ENCODE results near the gene CPSF4. TPM values are rescaled to one million over a fixed set of nuclear protein-coding genes. Genes with fewer than 3 reads are reported as not detected.

Gene CPSF4
- total RNA-seq, 1 experiment from 2014 or later = 67.0 TPM

GRCh38 chr7:99393355-99394187 lies 45.2 kb upstream of the CPSF4 start (continued):
- TF ChIP-seq ZBTB33 (IDR thresholded peaks at IDR 0.05; ENCODE audit: extremely low read depth, insufficient replicate concordance, low read length) = no peak
- TF ChIP-seq YY1 (IDR thresholded peaks at IDR 0.05; ENCODE audit: extremely low read depth, insufficient replicate concordance, low read depth, low read length) = no peak

GRCh38 chr7:99394188-99394502 lies 44.6 kb upstream of the CPSF4 start:
- no peak overlapping the region for H2AFZ ChIP-seq (ENCODE audit: low read depth, low read length, poor library complexity, severe bottlenecking)
- no peaks in the 10 kb centered on the region for H3K27me3 ChIP-seq (ENCODE audit: insufficient read depth, low read length)
- no peak overlapping the region for H3K27ac ChIP-seq (ENCODE audit: low read depth, low read length)
- H4K20me1 ChIP-seq (ENCODE audit: insufficient read depth) = no peaks in the 10 kb centered on the region
- no peak for ATAC-seq
- H3K4me1 ChIP-seq (ENCODE audit: control insufficient read depth in 1 of 2, insufficient read depth in 2 of 2, low read length in 2 of 2) = peaks cover 0 to 16% of the 10 kb centered on the region in 2 experiments; a peak in 1 of 4 replicates
- H3K4me2 ChIP-seq (ENCODE audit: low read length) = no peak overlapping the region
- no peak overlapping the region for H3K9ac ChIP-seq (ENCODE audit: low read length)
- H3K36me3 ChIP-seq (ENCODE audit: control insufficient read depth in 1 of 2, insufficient read depth in 2 of 2, low read length in 2 of 2) = peaks cover 27 to 36% of the 10 kb centered on the region in 2 experiments
- intact Hi-C loops (cut with micrococcal nuclease) = no loop called here
- H3K79me2 ChIP-seq (ENCODE audit: insufficient read depth, low read length) = peaks cover 6% of the 10 kb centered on the region; the same call in 1 of the 2 replicates
- BruUV-seq (replicated peaks) = no TSS peak
- POLR2A ChIA-PET = no interaction called here
- RAD21 ChIA-PET (ENCODE audit: low non-redundant PET in 1 of 2, low total read pairs in 2 of 2, uncharacterized antibody in 2 of 2, unreplicated experiment in 2 of 2) = no interaction called here
- H3K4me3 ChIP-seq (replicated peaks in 1 of 2; ENCODE audit: low read depth in 1 of 2, low read length in 2 of 2) = no peak overlapping the region
- TF ChIP-seq ELF1 (IDR thresholded peaks at IDR 0.05; ENCODE audit: borderline replicate concordance, low read depth) (no peak), JUND (IDR thresholded peaks at IDR 0.05) (0 out of 2 replicates have a peak, but pooled peaks have one; percentile 12)
- CTCF ChIA-PET = no interaction called here
- H3K9me3 ChIP-seq (ENCODE audit: control insufficient read depth in 1 of 2, insufficient read depth in 1 of 2, low read depth in 1 of 2, low read length in 2 of 2) = no peaks in the 10 kb centered on the region
- no peak for DNase-seq (ENCODE audit: low read depth, low spot score)
- no peaks in the 10 kb centered on the region for H3K9me2 ChIP-seq (ENCODE audit: insufficient read depth)
